Type B pancreatic cell (in vitro differentiated cells): ENCODE measurements around the gene RASAL1. TPM values are rescaled to one million over a fixed set of nuclear protein-coding genes. Genes with fewer than 3 reads are reported as not detected.
A peak's percentile ranks its signal among the peaks of the same experiment; 100 is the strongest.

Experiments used
- DNase-seq: peaks from one replicate; pipeline ENCODE4 v3.0.0; 2021; ENCODE audit warnings: mixed read lengths; ENCODE audit not compliant: unreplicated experiment; ENCODE audit errors: extremely low spot score
- H3K27ac Mint-ChIP-seq: 2 replicates; pipeline ENCODE4 v1.8.0; 2021; ENCODE audit warnings: mild to moderate bottlenecking, mixed read lengths
- H3K27me3 Mint-ChIP-seq: 2 replicates; pipeline ENCODE4 v1.8.0; 2021; ENCODE audit warnings: mixed read lengths
- H3K36me3 Mint-ChIP-seq: 2 replicates; pipeline ENCODE4 v1.8.0; 2021; ENCODE audit warnings: mixed read lengths
- H3K4me1 Mint-ChIP-seq: one replicate; pipeline ENCODE4 v1.8.0; 2021; ENCODE audit warnings: mixed read lengths; ENCODE audit not compliant: unreplicated experiment
- H3K4me3 Mint-ChIP-seq: 2 replicates; pipeline ENCODE4 v1.8.0; 2021; ENCODE audit warnings: mild to moderate bottlenecking, mixed read lengths
- H3K9me3 Mint-ChIP-seq: 2 replicates; pipeline ENCODE4 v1.8.0; 2021; ENCODE audit warnings: mixed read lengths
- CTCF ChIP-seq: fragments of 200-600 bp; sonication (generic); conservative IDR thresholded peaks from 2 replicates; pipeline ENCODE4 v1.5.0; 2021; ENCODE audit warnings: antibody characterized with exemption, mild to moderate bottlenecking
- total RNA-seq: library from RNA; stranded (reverse); gene quantifications from 2 replicates; pipeline ENCODE4 v1.2.1, GENCODE V29; 2021; ENCODE audit warnings: low replicate concordance

Gene RASAL1
- total RNA-seq, 1 donor from 2014 or later, result 0.58 TPM

- Mint-ChIP-seq H3K9me3 (no peaks in the 10 kb centered on the region), H3K4me1 (peaks cover 9% of the 10 kb centered on the region), H3K27ac (no peak overlapping the region), H3K4me3 (no peak overlapping the region), H3K27me3 (peaks cover 52% of the 10 kb centered on the region), H3K36me3 (no peaks in the 10 kb centered on the region)
- no peak for DNase-seq
- no peak for TF ChIP-seq CTCF
Observed at GRCh38 chr12:113093409-113094101, 42.0 kb downstream of the RASAL1 start.

DNA sequence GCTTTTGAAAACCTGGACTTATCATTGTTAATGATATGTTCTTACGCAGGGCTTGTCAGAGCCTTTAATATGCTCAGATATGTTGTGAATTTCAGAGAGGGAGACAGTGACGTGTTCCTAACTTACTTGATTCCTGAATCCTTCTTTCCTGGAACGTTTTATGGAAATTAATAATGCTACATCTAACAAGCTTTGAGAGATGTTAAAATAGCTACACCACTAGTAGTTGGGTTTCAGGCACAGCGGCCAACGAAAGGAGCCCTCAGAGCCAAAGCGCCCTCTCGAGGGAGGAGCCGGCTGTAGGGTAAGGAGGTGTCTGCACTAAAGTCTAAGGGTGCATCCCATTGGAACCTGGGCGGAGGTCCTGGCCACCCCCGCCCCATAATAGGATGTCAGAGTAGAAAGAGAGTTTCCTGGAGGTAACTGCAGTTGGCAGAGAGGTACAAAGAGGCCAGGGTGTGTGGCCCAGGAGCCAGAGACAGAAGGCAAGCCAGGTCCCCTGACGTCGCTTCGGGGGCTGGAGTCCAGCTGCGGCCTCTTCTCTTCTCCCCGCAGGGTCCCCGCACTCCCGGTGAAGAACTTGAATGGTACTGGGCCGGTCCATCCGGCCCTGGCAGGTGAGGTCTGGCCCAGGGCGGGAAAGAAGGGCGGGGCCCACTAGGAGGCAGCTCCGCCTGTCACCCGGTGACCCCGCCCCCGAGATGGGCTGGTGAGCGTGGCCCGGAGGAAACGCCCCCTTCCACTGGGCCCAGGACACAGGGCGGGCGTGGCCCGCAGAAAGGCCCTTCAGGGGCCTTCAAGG lies 42.8 kb downstream of the RASAL1 start:
- H3K27me3 Mint-ChIP-seq, result peaks cover 54% of the 10 kb centered on the region
- no peak for DNase-seq
- no peaks in the 10 kb centered on the region for H3K9me3 Mint-ChIP-seq

GRCh38 chr12:113091506-113091905 lies 44.1 kb downstream of the RASAL1 start:
- H3K4me3 Mint-ChIP-seq, result no peak overlapping the region
- no peak for TF ChIP-seq CTCF
- H3K9me3 Mint-ChIP-seq, result no peaks in the 10 kb centered on the region
- peaks cover 9% of the 10 kb centered on the region for H3K4me1 Mint-ChIP-seq
- H3K27me3 Mint-ChIP-seq, result peaks cover 54% of the 10 kb centered on the region
- H3K36me3 Mint-ChIP-seq, result no peaks in the 10 kb centered on the region
- DNase-seq, result no peak
- no peak overlapping the region for H3K27ac Mint-ChIP-seq

More for the DNA sequence above, 42.8 kb downstream of the RASAL1 start:
- Mint-ChIP-seq H3K27ac (no peak overlapping the region), H3K36me3 (no peaks in the 10 kb centered on the region), H3K4me3 (peak overlapping the region; percentile 68), H3K4me1 (peaks cover 9% of the 10 kb centered on the region)
- TF ChIP-seq CTCF, result no peak

GRCh38 chr12:113090740-113091139 lies 44.8 kb downstream of the RASAL1 start:
- Mint-ChIP-seq H3K4me1 (peaks cover 9% of the 10 kb centered on the region), H3K9me3 (no peaks in the 10 kb centered on the region), H3K4me3 (no peak overlapping the region), H3K27ac (no peak overlapping the region), H3K36me3 (no peaks in the 10 kb centered on the region), H3K27me3 (peaks cover 54% of the 10 kb centered on the region)
- TF ChIP-seq CTCF, result no peak
- DNase-seq, result no peak

GRCh38 chr12:113089839-113090238 lies 45.7 kb downstream of the RASAL1 start:
- H3K36me3 Mint-ChIP-seq, result no peaks in the 10 kb centered on the region
- peaks cover 50% of the 10 kb centered on the region for H3K27me3 Mint-ChIP-seq
- no peak overlapping the region for H3K4me3 Mint-ChIP-seq
- H3K4me1 Mint-ChIP-seq, result peaks cover 9% of the 10 kb centered on the region
- DNase-seq, result no peak
- no peak overlapping the region for H3K27ac Mint-ChIP-seq
- no peak for TF ChIP-seq CTCF
- no peaks in the 10 kb centered on the region for H3K9me3 Mint-ChIP-seq
